ENCODE data around the gene PITX1.
A peak's percentile ranks its signal among the peaks of the same experiment; 100 is the strongest.

The PITX1 gene

DNA sequence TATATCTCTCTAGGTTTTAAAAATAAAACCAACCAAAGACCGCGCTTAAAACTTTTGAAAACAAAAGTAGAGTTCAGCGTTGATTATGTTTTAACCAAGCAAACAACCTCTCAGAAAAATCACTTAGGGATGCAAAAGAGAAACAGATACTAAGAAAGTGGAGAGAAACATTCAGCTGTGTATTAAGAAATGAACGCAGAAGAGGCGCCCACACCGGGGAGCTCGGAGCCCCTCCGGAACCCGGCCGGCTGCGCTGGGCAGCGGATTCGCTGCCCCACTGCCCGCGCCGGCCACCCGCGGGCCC, 1.4 kb downstream of the PITX1 start:
- Mint-ChIP-seq H3K27ac (no peak overlapping the region), H3K4me1 (peaks cover 28% of the 10 kb centered on the region), H3K27me3 (peaks cover 43% of the 10 kb centered on the region), H3K36me3 (peaks cover 7% of the 10 kb centered on the region), H3K4me3 (peak overlapping the region; percentile 39), H3K9me3 (peaks cover 7% of the 10 kb centered on the region)
- DNase-seq (ENCODE audit: low spot score in 2 of 2) (no peak), ATAC-seq (ENCODE audit: low read depth) (no peak)

GRCh38 chr5:135031813-135032694, 2.0 kb downstream of the PITX1 start:
- ATAC-seq (ENCODE audit: low read depth) (no peak), DNase-seq (ENCODE audit: low spot score in 2 of 2) (no peak)
- no peak overlapping the region for H3K27ac Mint-ChIP-seq
- peaks cover 32% of the 10 kb centered on the region for H3K4me1 Mint-ChIP-seq
- peaks cover 7% of the 10 kb centered on the region for H3K36me3 Mint-ChIP-seq
- peaks cover 41% of the 10 kb centered on the region for H3K27me3 Mint-ChIP-seq
- peaks cover 7% of the 10 kb centered on the region for H3K9me3 Mint-ChIP-seq
- peak overlapping the region; percentile 39 for H3K4me3 Mint-ChIP-seq

GRCh38 chr5:135030956-135031812, 2.8 kb downstream of the PITX1 start:
- Mint-ChIP-seq H3K27me3 (peaks cover 39% of the 10 kb centered on the region), H3K36me3 (peaks cover 7% of the 10 kb centered on the region), H3K27ac (no peak overlapping the region), H3K4me3 (peak overlapping the region; percentile 46), H3K4me1 (peaks cover 32% of the 10 kb centered on the region), H3K9me3 (peaks cover 7% of the 10 kb centered on the region)
- DNase-seq (ENCODE audit: low spot score in 2 of 2) (no peak), ATAC-seq (ENCODE audit: low read depth) (peak; percentile 24)

DNA sequence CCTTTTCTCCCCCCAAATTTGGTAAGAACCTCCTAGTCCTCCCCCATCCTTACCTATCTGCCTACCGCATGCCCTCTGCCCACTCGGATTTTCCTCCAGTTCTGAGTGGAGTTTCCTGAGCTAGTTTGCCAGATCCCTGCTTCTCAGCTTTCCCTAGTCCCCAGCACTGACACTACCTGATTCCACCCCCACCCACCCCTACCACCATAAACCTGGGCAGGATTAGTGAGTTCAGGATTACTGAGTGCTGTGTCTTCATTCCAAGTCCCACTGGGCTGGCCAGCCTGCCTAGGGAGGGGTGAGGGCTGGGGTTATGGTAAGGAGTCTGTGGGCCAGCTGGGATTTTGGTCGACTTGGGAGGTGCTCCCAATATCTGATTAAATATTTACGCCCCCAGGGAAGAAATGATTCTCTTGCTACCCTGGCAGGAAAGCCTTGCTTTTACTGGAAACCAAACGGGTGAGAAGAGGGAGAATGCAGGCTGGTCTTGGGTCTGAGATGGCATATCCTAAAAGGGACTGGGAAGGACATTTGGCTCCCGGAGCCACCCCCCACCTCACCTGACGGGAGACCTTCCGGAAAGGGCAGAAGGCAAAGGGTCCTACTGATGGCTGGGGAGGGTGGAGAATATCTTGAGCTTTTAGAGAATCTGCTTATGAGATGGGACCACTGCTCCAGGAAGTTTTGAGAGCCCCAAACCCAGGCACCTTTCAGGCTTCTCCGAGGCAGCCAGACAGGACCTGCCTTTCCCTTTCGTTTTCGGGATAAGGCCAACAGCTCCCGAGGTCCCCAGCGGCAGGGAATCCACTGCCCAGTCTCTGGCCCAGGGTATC, 3.7 kb downstream of the PITX1 start:
- H3K27ac Mint-ChIP-seq = peak overlapping the region; percentile 87
- H3K9me3 Mint-ChIP-seq = peaks cover 7% of the 10 kb centered on the region
- DNase-seq (ENCODE audit: low spot score in 2 of 2) = no peak
- peaks cover 7% of the 10 kb centered on the region for H3K36me3 Mint-ChIP-seq
- peak overlapping the region; percentile 30 for H3K4me3 Mint-ChIP-seq
- H3K27me3 Mint-ChIP-seq = peaks cover 35% of the 10 kb centered on the region
- ATAC-seq (ENCODE audit: low read depth) = no peak
- H3K4me1 Mint-ChIP-seq = peaks cover 32% of the 10 kb centered on the region

- ATAC-seq (ENCODE audit: low read depth) (no peak), DNase-seq (ENCODE audit: low spot score in 2 of 2) (no peak)
- peaks cover 31% of the 10 kb centered on the region for H3K27me3 Mint-ChIP-seq
- H3K27ac Mint-ChIP-seq = peak overlapping the region; percentile 87
- H3K9me3 Mint-ChIP-seq = peaks cover 7% of the 10 kb centered on the region
- peaks cover 30% of the 10 kb centered on the region for H3K4me1 Mint-ChIP-seq
- H3K4me3 Mint-ChIP-seq = no peak overlapping the region
- peaks cover 7% of the 10 kb centered on the region for H3K36me3 Mint-ChIP-seq
Observed at GRCh38 chr5:135029477-135030122, 4.4 kb downstream of the PITX1 start.

DNA sequence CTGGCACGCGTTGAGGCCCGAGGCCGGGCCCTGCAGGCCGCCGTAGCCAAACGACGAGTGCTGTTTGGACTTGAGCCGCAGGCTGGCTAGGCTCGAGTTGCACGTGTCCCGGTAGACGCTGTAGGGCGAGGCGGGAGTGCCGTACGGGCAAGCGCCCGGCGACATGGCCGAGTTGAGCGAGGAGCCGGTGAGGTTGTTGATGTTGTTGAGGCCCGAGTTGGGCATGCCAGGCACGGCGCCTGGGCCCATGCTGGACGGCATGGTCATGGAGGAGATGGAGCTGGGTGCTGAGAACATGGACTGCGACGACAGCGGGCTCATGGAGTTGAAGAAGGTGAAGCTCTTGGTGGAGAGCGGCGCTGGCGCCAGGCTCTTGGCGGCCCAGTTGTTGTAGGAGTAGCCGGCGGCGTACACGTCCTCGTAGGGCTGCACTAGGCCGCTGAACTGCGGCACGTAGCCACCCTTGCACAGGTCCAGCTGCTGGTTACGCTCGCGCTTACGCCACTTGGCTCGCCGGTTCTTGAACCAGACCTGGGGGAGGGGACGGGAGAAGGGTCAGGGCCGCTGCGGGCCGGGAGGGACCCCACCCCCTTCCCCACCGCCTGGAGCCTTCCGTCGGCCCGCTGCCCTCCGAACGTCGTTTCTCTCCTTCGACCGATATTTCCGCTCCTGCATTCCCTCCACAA, 5.1 kb downstream of the PITX1 start:
- H3K4me1 Mint-ChIP-seq = peaks cover 30% of the 10 kb centered on the region
- DNase-seq (ENCODE audit: low spot score in 2 of 2) = no peak
- H3K27ac Mint-ChIP-seq = peak overlapping the region; percentile 87
- H3K9me3 Mint-ChIP-seq = peaks cover 7% of the 10 kb centered on the region
- peaks cover 7% of the 10 kb centered on the region for H3K36me3 Mint-ChIP-seq
- H3K27me3 Mint-ChIP-seq = peaks cover 29% of the 10 kb centered on the region
- H3K4me3 Mint-ChIP-seq = no peak overlapping the region
- no peak for ATAC-seq (ENCODE audit: low read depth)

DNA sequence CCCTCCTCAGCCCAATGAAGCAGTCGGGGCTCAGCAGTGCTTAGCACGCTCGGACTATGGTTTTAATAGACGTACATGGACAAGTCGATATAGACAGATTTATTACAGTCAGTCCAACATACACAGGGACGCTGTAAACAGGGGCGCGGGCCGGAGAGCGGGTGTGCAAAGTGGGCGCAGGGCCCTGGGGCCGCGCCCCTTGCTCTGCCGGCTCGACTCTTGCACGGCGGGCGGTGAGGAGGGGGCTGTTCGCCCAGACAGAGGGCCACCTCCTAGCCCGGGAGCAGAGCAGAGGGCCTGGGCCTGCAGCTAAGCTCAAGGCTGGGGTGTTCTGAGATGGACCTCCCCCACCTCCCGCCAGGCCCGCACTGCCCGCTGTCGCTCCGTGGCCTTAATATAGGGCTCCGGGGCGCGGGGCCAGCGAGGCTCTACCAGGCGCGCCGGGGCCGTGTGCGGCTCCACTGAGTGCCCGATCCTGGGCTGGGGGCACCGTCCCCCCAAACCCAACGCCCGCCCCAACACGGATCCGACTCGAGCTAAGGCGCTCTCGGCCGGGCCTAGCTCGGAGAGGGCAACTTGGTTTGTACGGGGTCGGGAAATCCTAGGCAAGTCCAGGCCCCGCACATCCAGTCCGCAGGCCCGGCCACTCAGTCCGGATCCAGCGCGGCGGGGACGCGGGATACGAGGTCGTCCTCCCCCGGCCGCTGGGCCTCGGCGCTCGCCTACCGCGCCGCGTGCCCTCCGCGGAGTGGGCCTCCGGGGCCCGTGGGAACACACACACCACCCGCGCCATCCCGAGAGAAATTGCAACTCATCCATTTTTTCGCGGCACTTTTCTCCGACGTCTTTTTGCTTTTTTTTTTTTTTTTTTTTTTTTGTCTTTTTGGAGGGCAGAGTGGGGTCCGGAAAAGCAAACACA, 6.1 kb downstream of the PITX1 start:
- Mint-ChIP-seq H3K27ac (no peak overlapping the region), H3K27me3 (peaks cover 27% of the 10 kb centered on the region), H3K9me3 (peaks cover 7% of the 10 kb centered on the region), H3K4me3 (no peak overlapping the region), H3K4me1 (peaks cover 26% of the 10 kb centered on the region), H3K36me3 (peaks cover 7% of the 10 kb centered on the region)
- DNase-seq (ENCODE audit: low spot score in 2 of 2) = no peak
- ATAC-seq (ENCODE audit: low read depth) = no peak

- H3K4me1 Mint-ChIP-seq = peaks cover 26% of the 10 kb centered on the region
- H3K27me3 Mint-ChIP-seq = peaks cover 27% of the 10 kb centered on the region
- peaks cover 7% of the 10 kb centered on the region for H3K36me3 Mint-ChIP-seq
- peak; percentile 21 for ATAC-seq (ENCODE audit: low read depth)
- H3K27ac Mint-ChIP-seq = no peak overlapping the region
- peaks cover 7% of the 10 kb centered on the region for H3K9me3 Mint-ChIP-seq
- H3K4me3 Mint-ChIP-seq = no peak overlapping the region
- no peak for DNase-seq (ENCODE audit: low spot score in 2 of 2)
Observed at GRCh38 chr5:135027266-135027696, 6.7 kb downstream of the PITX1 start.

GRCh38 chr5:135026645-135027265, 7.3 kb downstream of the PITX1 start:
- H3K4me1 Mint-ChIP-seq = peaks cover 22% of the 10 kb centered on the region
- peaks cover 22% of the 10 kb centered on the region for H3K27me3 Mint-ChIP-seq
- DNase-seq (ENCODE audit: low spot score in 2 of 2) (no peak), ATAC-seq (ENCODE audit: low read depth) (no peak)
- H3K9me3 Mint-ChIP-seq = peaks cover 7% of the 10 kb centered on the region
- H3K36me3 Mint-ChIP-seq = peaks cover 7% of the 10 kb centered on the region
- H3K4me3 Mint-ChIP-seq = no peak overlapping the region
- H3K27ac Mint-ChIP-seq = no peak overlapping the region

DNA sequence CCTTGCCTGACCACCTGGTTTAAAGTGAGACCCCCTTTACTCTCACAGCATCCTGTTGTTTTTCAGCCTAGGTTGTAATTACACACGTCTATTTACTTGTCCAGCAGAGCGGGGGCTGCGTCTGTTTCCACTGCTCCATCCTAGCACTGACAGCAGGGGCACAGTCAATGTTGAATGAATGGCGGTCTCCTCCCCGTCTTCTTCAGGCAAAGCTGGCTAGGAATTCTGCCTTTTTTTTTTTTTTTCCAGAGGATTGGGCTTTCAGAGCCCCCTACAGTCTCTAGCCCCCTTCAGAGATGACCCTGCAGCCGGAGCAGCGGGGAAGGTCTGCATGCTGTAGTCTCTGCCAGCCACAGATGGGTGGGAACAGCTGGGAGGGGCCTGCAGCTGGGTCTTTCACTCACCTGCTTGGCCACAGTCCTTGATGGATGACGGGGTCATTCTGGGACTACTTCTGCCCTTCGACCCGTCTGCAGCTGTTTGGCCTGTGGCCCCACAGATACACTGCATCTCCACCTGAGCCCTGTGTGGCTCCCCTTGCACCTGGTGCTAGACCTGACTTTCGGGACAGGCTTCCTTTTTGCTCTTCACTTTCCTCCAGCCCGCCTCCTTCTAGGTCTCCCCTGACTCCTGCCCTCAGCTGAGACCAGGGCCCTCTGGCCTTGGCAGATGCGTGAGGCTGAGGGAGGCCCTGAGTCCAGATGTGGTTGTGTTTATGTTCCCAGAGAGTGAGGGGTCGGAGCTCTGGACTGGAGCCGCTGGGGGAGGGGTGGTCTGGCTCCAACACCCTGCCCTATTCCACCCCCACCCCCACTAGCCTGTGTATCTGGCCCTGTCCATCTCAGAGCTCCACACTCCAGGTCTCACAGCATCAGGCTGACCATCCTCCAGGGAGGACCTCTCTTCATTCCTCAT, 8.0 kb downstream of the PITX1 start:
- peaks cover 7% of the 10 kb centered on the region for H3K36me3 Mint-ChIP-seq
- DNase-seq (ENCODE audit: low spot score in 2 of 2) (no peak), ATAC-seq (ENCODE audit: low read depth) (no peak)
- peaks cover 18% of the 10 kb centered on the region for H3K4me1 Mint-ChIP-seq
- no peak overlapping the region for H3K27ac Mint-ChIP-seq
- H3K9me3 Mint-ChIP-seq = peaks cover 7% of the 10 kb centered on the region
- no peak overlapping the region for H3K4me3 Mint-ChIP-seq
- H3K27me3 Mint-ChIP-seq = peaks cover 22% of the 10 kb centered on the region

Measured in memory B cell (primary cell).